Measurements from ENCODE around the gene FHIT.

DNA sequence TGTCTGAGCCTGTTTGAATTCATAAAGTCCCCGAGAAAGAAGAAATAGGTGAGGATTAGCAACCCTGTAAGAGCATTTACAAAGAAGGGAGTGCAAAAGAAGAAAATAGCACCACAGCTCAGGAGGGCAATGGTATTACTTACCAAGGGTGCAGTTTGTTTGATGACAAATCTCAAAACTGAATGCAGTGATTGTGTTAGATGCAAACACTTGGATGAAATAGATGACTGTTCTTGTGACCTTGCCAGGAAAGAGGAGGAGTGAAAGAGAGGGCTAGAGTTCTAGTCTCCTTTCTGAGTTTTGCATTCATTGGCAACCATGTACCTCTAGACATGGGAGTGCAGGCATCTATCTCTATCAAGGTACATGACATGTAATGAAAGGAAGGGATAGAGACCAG lies 1170.6 kb downstream of the FHIT start:
- TF ChIP-seq CTCF (conservative IDR thresholded peaks at IDR 0.05) (no peak), EZH2 (IDR thresholded peaks at IDR 0.05; ENCODE audit: low read depth) (no peak)

Data from PC-9 (cell line).